GM12872 (cell line): Measurements from ENCODE around the gene BNC2.

Experiments used
- TF ChIP-seq, protein P1 (sequence below): IDR thresholded peaks from 3 replicates; pipeline ENCODE4 v1.5.1; 2011; ENCODE audit warnings: low read depth, mild to moderate bottlenecking, low read length, moderate library complexity; ENCODE audit not compliant: insufficient read depth

The BNC2 gene

DNA sequence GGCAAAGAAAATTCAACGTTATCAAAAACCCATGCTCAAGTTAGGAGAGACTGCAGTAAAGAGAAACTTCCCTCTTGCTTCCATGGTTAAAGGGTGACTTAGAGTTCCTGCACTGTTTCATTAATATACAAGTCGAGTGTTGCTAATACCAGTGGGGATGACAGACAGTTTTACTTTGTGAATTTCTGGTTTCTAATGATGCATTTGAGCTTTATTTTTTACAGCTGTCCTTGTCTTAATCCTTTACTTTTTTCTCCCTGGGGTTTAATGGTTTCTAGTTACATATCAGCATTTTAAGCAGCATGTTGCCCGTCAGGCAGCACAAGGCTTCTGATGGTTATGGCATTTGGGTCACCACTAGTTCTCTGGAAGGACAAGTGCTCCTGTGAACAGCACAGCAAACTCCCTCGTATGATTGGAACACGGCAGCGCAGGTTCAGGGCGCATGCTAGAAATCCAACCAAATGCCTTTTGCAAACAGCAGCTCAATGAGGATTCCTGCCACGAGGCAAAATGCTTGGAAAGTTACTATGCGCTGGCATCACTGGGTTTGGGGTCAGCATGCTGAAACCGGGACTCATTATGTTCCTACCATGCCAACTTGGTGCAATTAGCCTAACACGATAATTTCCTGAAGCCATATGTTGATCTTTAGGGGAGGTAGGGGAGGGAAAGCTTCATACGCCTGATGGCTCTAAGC is 463.8 kb downstream of the BNC2 start:
- TF ChIP-seq, protein P1, sequence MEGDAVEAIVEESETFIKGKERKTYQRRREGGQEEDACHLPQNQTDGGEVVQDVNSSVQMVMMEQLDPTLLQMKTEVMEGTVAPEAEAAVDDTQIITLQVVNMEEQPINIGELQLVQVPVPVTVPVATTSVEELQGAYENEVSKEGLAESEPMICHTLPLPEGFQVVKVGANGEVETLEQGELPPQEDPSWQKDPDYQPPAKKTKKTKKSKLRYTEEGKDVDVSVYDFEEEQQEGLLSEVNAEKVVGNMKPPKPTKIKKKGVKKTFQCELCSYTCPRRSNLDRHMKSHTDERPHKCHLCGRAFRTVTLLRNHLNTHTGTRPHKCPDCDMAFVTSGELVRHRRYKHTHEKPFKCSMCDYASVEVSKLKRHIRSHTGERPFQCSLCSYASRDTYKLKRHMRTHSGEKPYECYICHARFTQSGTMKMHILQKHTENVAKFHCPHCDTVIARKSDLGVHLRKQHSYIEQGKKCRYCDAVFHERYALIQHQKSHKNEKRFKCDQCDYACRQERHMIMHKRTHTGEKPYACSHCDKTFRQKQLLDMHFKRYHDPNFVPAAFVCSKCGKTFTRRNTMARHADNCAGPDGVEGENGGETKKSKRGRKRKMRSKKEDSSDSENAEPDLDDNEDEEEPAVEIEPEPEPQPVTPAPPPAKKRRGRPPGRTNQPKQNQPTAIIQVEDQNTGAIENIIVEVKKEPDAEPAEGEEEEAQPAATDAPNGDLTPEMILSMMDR, result no peak

DNA sequence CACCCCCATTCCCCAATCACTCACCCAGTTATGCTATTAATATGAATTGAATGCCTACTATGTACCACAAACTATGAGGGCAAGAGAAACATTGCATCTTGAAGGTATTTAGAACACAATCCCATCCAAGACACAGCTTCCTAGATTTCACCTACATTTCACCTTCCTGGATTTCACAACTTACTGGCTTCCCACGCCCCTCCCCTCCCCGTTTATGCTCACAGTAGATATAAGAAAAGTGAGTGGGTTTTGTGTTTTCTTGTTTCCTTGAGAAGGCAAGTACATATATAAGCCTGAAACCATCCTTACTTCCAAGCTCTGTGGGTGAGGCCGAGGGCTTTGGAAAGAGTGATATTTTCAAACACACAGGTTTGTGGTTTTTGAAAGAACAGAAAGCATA is 465.0 kb downstream of the BNC2 start:
- TF ChIP-seq, protein P1, result no peak

GRCh38 chr9:16401701-16402100 is 468.8 kb downstream of the BNC2 start:
- TF ChIP-seq, protein P1, result no peak

DNA sequence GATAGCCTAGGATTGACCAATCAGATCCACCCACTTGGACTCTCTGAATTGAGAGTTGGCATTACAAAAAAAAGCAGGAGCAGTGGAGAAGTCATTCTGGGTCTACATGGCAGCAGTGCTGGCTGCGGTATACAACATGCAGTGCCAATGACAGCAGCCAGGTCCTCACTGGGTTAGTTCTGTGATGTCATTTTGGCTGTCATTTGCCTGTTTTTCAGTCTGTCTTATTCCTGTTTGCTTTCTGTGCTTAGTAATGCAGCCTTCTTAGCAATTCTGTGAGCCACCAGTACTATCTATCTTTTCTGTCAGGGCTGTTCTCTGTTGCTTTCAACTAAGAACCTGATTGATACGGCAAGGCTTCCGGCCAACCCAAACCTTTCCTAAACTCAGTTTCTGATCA is 471.8 kb downstream of the BNC2 start:
- TF ChIP-seq, protein P1, result no peak

- TF ChIP-seq, protein P1, result no peak
Measured at GRCh38 chr9:16396389-16396788, 474.1 kb downstream of the BNC2 start.

DNA sequence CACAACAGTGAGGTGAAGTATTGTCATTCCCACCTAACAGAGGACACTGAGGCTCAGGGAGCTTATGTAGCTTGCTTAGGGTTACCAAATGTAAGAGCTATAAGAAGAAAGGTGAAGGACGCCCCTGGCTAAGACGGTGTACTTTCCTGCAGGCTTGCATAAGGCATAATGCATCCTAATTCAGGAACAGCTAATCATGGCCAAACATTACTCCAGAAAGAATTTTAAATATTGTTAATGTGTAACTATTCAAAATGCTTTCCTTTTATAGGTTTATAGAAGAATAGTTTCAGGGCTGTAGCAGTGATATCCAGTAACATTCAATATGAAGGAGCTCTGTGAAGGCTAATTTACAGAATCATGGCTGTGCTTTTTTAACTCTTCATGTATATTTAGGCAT is 479.1 kb downstream of the BNC2 start:
- TF ChIP-seq, protein P1, result no peak

DNA sequence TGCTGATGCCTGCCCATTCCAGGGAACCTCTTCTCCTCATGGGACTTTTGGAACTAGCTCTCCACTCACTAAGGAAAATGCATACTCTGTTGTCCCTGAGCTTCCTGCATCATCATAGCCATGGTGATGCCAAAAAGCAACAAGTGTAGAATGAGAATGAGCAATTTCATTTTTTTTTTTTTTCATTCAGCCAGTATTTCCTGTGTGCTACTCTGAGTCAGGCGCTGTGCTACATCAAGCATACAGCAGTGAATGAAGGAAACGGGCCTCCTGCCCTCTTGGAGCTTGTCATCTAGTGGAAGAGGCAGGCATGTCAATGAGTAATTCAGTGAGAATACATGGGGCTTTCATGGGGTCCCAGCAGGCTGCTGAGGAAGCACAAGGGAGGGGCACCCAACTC is 483.1 kb downstream of the BNC2 start:
- TF ChIP-seq, protein P1, result no peak
